Pancreas (tissue), 10 donors: ENCODE measurements around the gene CBX5. TPM values are rescaled to one million over a fixed set of nuclear protein-coding genes. Genes with fewer than 3 reads are reported as not detected.

ENCODE experiments used
- ATAC-seq, 4 donors: fragments of 200-7000 bp; cut with Tn5 transposase; one replicate each; pipeline versions ENCODE4 v1.8.0 to v1.9.1; 2020; ENCODE audit warnings: mild to moderate bottlenecking in 4 of 4, moderate library complexity in 4 of 4
- DNase-seq, 6 donors: peaks; one replicate each; pipeline ENCODE4 v3.0.0-alpha.2; 2020
- FAIRE-seq: peaks from 2 replicates; lab custom pipeline; 2012; peaks lifted over from hg19 to GRCh38; lab: Jason Lieb, UNC
- H3K27ac ChIP-seq, 4 donors: fragments of 200-600 bp; sonication (generic); 1 replicate in 3 of 4; 2 replicates in 1 of 4; pipeline versions ENCODE4 v1.5.0 to v1.8.0; 2020
- H3K27me3 ChIP-seq, 4 donors: fragments of 200-600 bp; one replicate each; pipeline ENCODE4 v1.8.0; 2021
- H3K36me3 ChIP-seq, 3 donors: fragments of 200-600 bp; sonication (generic) in 1 of 3; one replicate each; pipeline versions ENCODE4 v1.5.0 to v1.8.0; 2020 to 2021
- H3K4me1 ChIP-seq, 3 donors: fragments of 200-600 bp; one replicate each; pipeline ENCODE4 v1.8.0; 2021
- H3K4me3 ChIP-seq, 4 donors: fragments of 200-600 bp; sonication (generic) in 2 of 4; one replicate each; pipeline versions ENCODE4 v1.5.0 to v1.8.0; 2020 to 2021
- H3K9me3 ChIP-seq, 4 donors: fragments of 200-600 bp; one replicate each; pipeline ENCODE4 v1.8.0; 2021
- WGBS, 2 donors: extraction: QIAGEN DNeasy Blood & Tissue Kit; methylation state at CpG; one replicate each; pipeline ENCODE4 v1.1.7; 2013; 5-methylcytosine and 5-hydroxymethylcytosine counted together
- intact Hi-C, 3 donors: fragments of 100-400 bp; cut with DNase I; formaldehyde crosslinking; loops; one replicate each; pipeline versions ENCODE4 v1.11.1 to v1.14.2; 2022
- polyA plus RNA-seq, 2 donors: library from polyadenylated mRNA; stranded (reverse); fragments of 200-250 nt; gene quantifications; one replicate each; pipeline ENCODE4 v1.2.3, GENCODE V29; 2013
- total RNA-seq, 6 donors: library from RNA; stranded (reverse); fragmentation: NEBNext Ultra II Directional in 4 of 6; extraction: Animal tissue kit (Norgen Biotek cat#: 25700) in 4 of 6; gene quantifications; one replicate each; pipeline versions ENCODE4 v1.2.1 to v1.2.4, GENCODE V29; 2021 to 2023
- TF ChIP-seq, protein P1 (sequence below), 4 donors: fragments of 200-600 bp; sonication (generic) in 3 of 4; IDR thresholded peaks; one replicate each; pipeline versions ENCODE4 v1.5.0 to v1.8.0; 2021; ENCODE audit warnings: antibody characterized with exemption in 4 of 4
- donor health status: healthy with polysubstance abuse.
- donor health status: DM: no; HTN: no; CAD: no; lungs with moderate emphysema.
- donor health status: DM: no; HTN: no; CAD: no.
- donor health status: control.
- donor health status: control.
- donor health status: Bipolar disorder and iron deficiency.
- donor health status: DM: yes; HTN: yes; CAD: no.
- donor health status: DM: no; HTN: no; CAD: no.
- donor health status: DM: no; HTN: no; CAD: no.
- donor health status: DM: yes; HTN: yes; CAD: no.

Gene CBX5
- total and polyA plus RNA-seq, 8 donors: 5.9 to 41.4 (median 24.6) TPM

DNA sequence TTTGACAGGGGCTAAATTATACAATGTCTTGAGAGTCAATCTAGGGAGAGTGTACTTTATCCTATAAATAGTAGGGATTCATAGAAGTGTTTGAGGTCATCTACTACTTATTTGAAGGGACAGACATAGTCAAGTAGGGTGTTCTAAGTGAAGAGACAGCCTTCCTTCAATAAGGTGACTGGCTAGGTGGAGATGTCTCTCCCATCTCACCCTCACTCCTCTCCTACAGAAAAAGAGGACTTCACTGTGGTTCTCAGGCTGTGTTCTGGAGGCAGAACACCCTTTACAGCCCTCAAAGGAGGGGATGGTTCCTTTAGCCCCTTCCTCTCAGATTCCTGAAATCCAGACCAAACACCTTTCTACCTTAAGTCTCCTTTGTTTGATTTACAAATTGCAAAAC, 23.7 kb upstream of the CBX5 start:
- DNase-seq (no peak), FAIRE-seq (no peak), ATAC-seq (no peak)
- Histone ChIP-seq H3K9me3 (no peaks in the 10 kb centered on the region), H3K4me1 (peaks cover 0 to 6% (median 0%) of the 10 kb centered on the region in 3 donors), H3K27ac (no peak overlapping the region), H3K4me3 (no peak overlapping the region), H3K36me3 (no peaks in the 10 kb centered on the region), H3K27me3 (no peaks in the 10 kb centered on the region)
- intact Hi-C loops: loop anchor here in 1 of 3 donors (10.0 kb wide), 1 partner anchor 51 kb away; no protein-coding TSS in a partner anchor
- TF ChIP-seq, protein P1, sequence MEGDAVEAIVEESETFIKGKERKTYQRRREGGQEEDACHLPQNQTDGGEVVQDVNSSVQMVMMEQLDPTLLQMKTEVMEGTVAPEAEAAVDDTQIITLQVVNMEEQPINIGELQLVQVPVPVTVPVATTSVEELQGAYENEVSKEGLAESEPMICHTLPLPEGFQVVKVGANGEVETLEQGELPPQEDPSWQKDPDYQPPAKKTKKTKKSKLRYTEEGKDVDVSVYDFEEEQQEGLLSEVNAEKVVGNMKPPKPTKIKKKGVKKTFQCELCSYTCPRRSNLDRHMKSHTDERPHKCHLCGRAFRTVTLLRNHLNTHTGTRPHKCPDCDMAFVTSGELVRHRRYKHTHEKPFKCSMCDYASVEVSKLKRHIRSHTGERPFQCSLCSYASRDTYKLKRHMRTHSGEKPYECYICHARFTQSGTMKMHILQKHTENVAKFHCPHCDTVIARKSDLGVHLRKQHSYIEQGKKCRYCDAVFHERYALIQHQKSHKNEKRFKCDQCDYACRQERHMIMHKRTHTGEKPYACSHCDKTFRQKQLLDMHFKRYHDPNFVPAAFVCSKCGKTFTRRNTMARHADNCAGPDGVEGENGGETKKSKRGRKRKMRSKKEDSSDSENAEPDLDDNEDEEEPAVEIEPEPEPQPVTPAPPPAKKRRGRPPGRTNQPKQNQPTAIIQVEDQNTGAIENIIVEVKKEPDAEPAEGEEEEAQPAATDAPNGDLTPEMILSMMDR (IDR thresholded peaks at IDR 0.05): no peak

DNA sequence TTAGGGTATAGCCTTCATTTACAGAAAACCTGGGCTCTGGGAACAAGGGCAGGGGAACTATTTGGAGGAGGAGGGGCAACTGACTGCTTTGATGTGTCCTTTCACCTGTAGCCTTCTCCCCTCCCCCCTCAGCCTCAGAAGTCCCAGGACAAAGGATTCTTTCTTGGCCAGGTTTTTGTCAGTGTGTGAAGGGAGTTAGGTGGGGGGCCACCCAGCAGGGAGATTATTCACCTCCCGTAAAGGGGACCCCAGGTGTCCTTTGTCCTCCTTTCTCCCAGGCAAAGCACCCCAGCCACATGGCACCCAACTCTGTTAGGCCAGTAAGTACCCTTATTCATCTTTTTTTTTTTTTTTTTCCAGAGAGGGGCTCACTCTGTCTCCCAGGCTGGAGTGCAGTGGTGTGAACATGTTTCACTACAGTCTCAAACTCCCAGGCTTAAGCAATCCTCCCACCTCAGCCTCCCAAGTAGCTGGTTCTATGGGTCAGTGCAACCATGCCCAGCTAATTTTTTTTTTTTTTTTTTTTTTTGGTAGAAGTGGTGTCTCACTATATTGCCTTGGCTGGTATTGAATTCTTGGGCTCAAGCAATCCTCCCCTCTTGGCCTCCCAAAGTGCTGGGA, 21.6 kb upstream of the CBX5 start:
- intact Hi-C loops: loop anchor here in 1 of 3 donors (10.0 kb wide), 1 partner anchor 53 kb away; no protein-coding TSS in a partner anchor
- peaks cover 0 to 6% (median 0%) of the 10 kb centered on the region in 3 donors for H3K4me1 ChIP-seq
- TF ChIP-seq, protein P1 (IDR thresholded peaks at IDR 0.05): no peak
- 77 to 79% methylated on average over 1 of the region's 1 CpG for WGBS, 2 donors
- no peaks in the 10 kb centered on the region for H3K27me3 ChIP-seq
- FAIRE-seq (no peak), ATAC-seq (peak in 2 of 4 donors; percentile 14 to 20), DNase-seq (no peak)
- no peak overlapping the region for H3K27ac ChIP-seq
- H3K9me3 ChIP-seq: no peaks in the 10 kb centered on the region
- H3K4me3 ChIP-seq: peak overlapping the region in 2 of 4 donors; percentile 19 to 40
- no peaks in the 10 kb centered on the region for H3K36me3 ChIP-seq

DNA sequence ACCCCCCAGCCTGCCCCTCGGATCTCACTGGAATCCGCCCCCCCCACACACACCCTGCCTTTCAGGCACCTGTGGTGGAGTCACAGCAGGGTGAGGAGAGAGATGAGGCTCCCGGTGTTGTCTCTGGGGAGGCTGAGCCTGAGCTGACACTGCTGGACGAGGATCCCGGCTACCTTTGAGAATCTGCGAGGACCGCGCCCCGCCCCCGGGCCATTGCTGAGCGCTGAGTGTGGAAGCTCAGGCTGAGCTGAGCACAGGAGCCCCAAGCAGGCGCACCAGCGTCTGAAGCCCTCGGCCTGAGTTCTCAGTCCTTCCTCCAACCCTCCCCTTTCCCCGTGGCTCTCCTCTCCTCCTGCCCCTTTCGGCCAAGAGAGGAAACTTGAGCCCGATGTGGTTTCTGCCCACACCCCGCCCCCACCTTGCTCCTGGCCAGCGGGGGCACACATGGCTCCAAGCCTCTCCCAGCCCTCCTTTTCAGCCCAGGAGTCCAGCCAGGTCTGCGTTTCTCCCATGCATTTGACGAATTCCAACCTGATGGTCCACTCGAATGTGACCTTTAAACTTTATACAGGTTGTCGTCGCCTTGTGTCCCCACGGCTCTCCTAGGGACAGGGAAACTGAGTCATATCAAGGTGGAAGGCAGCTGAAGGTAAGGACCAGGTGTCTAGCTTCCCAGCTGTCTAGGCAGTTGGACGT, 21.0 kb upstream of the CBX5 start, which contains the start of gene NFE2:
TSS of gene NFE2 (minus strand) at position 284 of the 696 bp plus-strand sequence. CDS start 5,767 bp downstream, outside the sequence.
- Histone ChIP-seq H3K4me1 (peaks cover 0 to 6% (median 0%) of the 10 kb centered on the region in 3 donors), H3K36me3 (no peaks in the 10 kb centered on the region), H3K9me3 (no peaks in the 10 kb centered on the region), H3K27me3 (no peaks in the 10 kb centered on the region), H3K4me3 (peak within 1 kb of the TSS in 3 of 4 donors; percentile 17 to 40 (median 19)), H3K27ac (no peak within 1 kb of the TSS)
- DNase-seq (peak; percentile 41 to 83 (median 58)), ATAC-seq (peak; percentile 65 to 87 (median 83)), FAIRE-seq (no peak)
- TF ChIP-seq, protein P1 (IDR thresholded peaks at IDR 0.05): no peak
- intact Hi-C loops: loop anchor here in 1 of 3 donors (10.0 kb wide), 1 partner anchor 54 kb away; no protein-coding TSS in a partner anchor
- 4 to 5% methylated on average over 26 of the region's 26 CpGs for WGBS, 2 donors

DNA sequence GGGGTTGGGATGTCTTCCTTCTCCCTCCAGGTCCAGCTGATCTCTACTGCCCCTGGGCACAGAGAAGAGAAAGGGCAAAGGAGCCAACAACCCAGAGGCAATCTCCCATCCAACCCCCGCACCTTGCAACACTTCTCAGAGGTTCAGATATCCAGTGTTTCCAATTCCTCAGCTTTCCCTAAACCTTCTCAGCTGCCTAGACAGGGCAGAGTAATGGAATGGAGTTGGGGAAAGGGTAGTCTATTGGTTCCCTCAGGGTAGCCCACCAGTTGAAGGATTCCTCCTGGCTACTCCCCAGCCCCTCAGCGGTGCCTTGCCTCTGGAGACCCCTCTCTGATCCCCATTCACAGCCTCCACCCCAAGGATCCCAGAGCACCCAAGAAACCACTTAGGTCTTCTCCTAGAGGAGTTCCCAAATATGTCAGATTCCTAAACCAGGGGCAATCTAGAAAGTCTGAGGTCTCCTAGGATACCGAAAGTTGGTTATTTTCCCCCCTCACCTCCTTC, 20.4 kb upstream of the CBX5 start:
- H3K27ac ChIP-seq: no peak overlapping the region
- no peak for ATAC-seq
- H3K27me3 ChIP-seq: no peaks in the 10 kb centered on the region
- WGBS, 2 donors: 37 to 49% methylated on average over 3 of the region's 3 CpGs
- peaks cover 0 to 6% (median 0%) of the 10 kb centered on the region in 3 donors for H3K4me1 ChIP-seq
- H3K36me3 ChIP-seq: no peaks in the 10 kb centered on the region
- no peaks in the 10 kb centered on the region for H3K9me3 ChIP-seq
- TF ChIP-seq, protein P1 (IDR thresholded peaks at IDR 0.05): no peak
- intact Hi-C loops: loop anchor here in 1 of 3 donors (10.0 kb wide), 1 partner anchor 55 kb away; no protein-coding TSS in a partner anchor
- H3K4me3 ChIP-seq: peak overlapping the region in 2 of 4 donors; percentile 19 to 40
- no peak for DNase-seq
- no peak for FAIRE-seq
